ENCODE data around the gene CASKIN1.

Gene CASKIN1

DNA sequence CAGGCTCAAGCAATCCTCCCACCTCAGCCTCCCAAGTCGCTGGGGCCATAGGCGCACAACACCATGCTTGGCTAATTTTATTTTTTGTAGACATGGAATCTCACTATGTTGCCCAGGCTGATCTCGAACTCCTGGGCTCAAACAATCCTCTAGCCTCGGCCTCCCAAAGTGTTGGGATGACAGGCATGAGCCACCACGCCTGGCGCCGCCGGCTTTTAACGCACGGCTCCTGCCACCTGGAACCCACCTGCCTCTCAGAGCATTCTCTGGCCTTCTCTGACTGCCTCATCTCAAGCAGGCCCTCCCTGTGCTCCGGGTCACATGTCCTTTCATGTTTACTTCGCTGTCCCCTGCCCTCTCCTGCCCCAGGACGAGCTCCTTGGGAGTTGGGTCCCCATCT is 10.3 kb downstream of the CASKIN1 start:
- no peak overlapping the region for H3K4me3 ChIP-seq (ENCODE audit: low read depth, low read length)
- TF ChIP-seq, protein P1, sequence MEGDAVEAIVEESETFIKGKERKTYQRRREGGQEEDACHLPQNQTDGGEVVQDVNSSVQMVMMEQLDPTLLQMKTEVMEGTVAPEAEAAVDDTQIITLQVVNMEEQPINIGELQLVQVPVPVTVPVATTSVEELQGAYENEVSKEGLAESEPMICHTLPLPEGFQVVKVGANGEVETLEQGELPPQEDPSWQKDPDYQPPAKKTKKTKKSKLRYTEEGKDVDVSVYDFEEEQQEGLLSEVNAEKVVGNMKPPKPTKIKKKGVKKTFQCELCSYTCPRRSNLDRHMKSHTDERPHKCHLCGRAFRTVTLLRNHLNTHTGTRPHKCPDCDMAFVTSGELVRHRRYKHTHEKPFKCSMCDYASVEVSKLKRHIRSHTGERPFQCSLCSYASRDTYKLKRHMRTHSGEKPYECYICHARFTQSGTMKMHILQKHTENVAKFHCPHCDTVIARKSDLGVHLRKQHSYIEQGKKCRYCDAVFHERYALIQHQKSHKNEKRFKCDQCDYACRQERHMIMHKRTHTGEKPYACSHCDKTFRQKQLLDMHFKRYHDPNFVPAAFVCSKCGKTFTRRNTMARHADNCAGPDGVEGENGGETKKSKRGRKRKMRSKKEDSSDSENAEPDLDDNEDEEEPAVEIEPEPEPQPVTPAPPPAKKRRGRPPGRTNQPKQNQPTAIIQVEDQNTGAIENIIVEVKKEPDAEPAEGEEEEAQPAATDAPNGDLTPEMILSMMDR (conservative IDR thresholded peaks at IDR 0.05; ENCODE audit: low read depth, low read length), result no peak
- no peak for DNase-seq (ENCODE audit: low read depth)

DNA sequence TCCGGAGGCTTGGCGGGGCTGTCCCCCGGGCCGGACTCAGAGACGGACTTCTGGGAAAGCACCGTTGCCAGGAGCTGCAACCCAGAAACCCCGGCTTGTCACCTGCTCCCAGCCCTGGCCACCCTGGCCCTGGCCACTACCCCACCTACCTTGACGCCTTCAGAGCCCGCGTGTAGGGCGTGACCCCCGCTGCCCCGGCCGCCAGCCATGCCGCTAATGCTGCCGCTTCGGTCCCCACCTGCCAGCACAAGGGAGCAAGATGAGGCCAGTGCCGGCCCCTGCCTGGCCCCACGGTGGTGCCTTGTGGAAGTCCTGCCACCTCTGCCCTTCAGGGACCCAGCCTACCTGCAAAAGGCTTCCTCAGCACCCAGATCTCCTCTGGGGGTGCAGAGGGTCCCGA is 11.4 kb downstream of the CASKIN1 start:
- TF ChIP-seq, protein P1 (conservative IDR thresholded peaks at IDR 0.05; ENCODE audit: low read depth, low read length), result no peak
- DNase-seq (ENCODE audit: low read depth), result no peak
- H3K4me3 ChIP-seq (ENCODE audit: low read depth, low read length), result no peak overlapping the region

DNA sequence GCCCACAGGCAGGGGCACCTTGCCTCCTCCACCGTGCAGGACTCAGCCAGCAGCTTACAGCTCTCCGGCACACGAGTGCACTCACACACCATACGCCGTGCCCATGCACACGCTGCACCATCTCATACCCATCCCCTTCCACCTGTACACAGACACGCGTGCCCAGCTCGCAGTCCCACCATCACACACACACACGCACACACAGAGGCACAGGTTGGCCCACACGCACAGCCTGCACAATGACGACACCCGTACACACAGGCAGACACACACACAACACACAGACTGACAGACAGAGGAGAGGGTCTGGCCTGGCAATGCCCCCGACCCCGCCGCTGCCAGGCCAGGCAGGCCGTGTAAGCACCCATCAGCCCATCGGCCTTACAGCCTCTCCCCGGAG is 12.1 kb downstream of the CASKIN1 start:
- no peak for DNase-seq (ENCODE audit: low read depth)
- TF ChIP-seq, protein P1 (conservative IDR thresholded peaks at IDR 0.05; ENCODE audit: low read depth, low read length), result no peak
- H3K4me3 ChIP-seq (ENCODE audit: low read depth, low read length), result no peak overlapping the region

DNA sequence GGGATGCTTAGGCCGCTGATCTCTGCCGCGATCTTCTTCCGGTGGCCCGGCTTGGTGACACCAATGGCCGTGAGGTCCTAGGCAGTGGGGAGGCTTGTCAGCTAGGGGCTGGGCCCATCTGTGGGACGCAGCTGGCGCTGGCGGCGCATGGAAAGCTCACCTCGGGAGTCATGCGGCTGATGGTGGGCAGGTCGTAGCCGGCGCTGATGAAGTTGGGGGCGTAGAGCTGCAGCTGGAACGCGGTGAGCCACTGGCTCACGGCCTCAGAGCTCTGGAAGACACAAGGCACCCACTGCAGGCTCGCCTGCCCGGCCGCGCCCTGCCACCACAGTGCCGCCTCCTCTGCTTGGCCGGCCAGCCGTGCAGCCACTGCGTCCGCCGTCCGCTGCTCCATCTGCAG is 12.7 kb downstream of the CASKIN1 start:
- no peak for DNase-seq (ENCODE audit: low read depth)
- no peak overlapping the region for H3K4me3 ChIP-seq (ENCODE audit: low read depth, low read length)
- TF ChIP-seq, protein P1 (conservative IDR thresholded peaks at IDR 0.05; ENCODE audit: low read depth, low read length), result no peak

DNA sequence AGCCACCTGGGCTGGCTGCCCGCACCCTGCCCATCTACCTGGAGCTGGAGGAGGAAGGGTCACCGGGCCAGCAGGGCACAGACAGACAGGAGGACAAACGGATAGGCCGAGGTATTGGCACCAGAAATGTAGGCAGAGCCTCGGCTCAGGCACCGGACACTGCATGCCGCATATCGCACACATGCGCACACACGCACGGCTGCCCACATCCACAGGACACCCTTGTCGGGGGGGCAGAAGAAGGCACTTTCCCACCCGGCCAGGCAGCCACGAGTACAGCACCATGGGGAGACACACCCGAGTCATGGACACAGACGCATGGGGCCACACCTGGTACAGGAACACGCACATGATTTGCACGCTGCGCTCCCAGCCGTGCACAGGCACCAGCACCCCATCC is 14.5 kb downstream of the CASKIN1 start:
- TF ChIP-seq, protein P1 (conservative IDR thresholded peaks at IDR 0.05; ENCODE audit: low read depth, low read length), result no peak
- DNase-seq (ENCODE audit: low read depth), result no peak
- no peak overlapping the region for H3K4me3 ChIP-seq (ENCODE audit: low read depth, low read length)

DNA sequence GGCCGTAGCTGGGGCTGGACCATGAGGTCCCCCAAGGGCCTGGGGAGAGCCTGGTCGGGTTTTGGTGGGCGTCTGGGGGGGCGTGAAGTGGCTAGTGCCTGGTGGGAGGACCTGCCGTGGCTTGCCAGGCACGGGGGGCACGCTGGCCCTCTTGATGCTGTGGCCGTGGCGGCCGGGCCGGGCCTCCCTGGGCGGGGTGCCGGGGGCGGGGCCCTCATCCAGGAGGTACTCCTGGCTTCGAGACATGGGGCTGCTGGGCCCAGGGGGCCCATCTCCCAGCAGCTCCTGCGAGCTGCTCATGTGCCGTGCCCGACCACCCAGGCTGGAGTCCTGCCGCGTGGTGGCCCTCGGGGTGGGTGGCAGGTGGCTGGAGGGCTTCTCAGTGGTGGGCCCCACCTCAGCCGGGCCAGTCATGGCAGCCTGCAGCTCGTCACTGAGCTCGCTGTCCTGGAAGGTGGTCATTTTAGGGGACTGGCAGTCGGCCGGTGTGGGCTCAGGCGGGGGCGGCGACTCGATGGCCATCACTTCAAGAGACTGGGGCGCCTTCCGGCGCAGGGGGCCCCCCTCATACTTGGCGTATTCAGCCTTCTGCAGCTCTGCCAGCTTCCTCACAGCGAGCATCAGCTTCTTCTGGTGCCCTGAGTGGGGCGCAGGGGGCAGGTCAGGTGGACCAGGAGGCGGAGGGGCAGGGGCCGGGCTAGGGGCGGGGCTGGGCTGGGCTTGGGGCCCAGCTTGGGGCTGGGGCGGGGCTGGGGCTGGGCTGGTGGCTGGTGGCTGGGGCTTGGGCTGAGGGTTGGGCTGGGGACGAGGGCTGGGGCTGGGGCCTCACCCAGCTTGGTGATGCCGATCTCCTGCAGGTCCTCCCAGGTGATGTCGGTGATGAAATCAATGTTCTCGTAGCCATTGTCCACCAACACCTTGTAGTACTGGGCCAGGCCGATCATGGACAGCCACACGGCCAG is 15.2 kb downstream of the CASKIN1 start:
- TF ChIP-seq, protein P1 (conservative IDR thresholded peaks at IDR 0.05; ENCODE audit: low read depth, low read length), result no peak
- DNase-seq (ENCODE audit: low read depth), result no peak
- H3K4me3 ChIP-seq (ENCODE audit: low read depth, low read length), result no peak overlapping the region

DNA sequence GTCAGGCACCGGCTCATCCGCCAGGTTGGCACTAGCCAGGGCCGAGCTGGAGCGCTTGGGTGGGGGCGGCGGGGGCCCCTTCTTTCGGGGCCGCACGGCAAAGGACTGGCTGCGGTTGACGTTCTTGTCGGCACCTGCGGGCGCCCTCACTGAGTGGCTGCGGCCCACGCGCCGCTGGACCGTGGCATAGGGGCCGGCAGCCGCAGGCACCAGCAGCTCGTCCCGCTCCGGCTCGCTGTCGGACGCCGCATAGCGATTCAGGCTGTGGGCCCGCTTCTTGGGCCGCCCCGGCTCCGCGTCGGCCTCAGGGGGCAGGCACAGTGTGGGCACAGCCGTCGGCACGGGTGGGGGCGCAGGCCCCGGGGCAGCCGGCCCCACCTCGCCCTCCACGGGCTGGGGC is 15.9 kb downstream of the CASKIN1 start:
- TF ChIP-seq, protein P1 (conservative IDR thresholded peaks at IDR 0.05; ENCODE audit: low read depth, low read length), result no peak

More for the DNA sequence above, 15.9 kb downstream of the CASKIN1 start:
- H3K4me3 ChIP-seq (ENCODE audit: low read depth, low read length), result no peak overlapping the region
- no peak for DNase-seq (ENCODE audit: low read depth)

Data from choroid plexus epithelial cell (primary cell).